Activated CD8-positive, alpha-beta memory T cell treated with anti-CD3 and anti-CD28 coated beads for 24 hours (primary cell): Measurements from ENCODE around the gene ARMCX5.

ENCODE experiments used
- DNase-seq: peaks from one replicate; pipeline ENCODE4 v3.0.0-alpha.2; 2020

ARMCX5 gene

DNA sequence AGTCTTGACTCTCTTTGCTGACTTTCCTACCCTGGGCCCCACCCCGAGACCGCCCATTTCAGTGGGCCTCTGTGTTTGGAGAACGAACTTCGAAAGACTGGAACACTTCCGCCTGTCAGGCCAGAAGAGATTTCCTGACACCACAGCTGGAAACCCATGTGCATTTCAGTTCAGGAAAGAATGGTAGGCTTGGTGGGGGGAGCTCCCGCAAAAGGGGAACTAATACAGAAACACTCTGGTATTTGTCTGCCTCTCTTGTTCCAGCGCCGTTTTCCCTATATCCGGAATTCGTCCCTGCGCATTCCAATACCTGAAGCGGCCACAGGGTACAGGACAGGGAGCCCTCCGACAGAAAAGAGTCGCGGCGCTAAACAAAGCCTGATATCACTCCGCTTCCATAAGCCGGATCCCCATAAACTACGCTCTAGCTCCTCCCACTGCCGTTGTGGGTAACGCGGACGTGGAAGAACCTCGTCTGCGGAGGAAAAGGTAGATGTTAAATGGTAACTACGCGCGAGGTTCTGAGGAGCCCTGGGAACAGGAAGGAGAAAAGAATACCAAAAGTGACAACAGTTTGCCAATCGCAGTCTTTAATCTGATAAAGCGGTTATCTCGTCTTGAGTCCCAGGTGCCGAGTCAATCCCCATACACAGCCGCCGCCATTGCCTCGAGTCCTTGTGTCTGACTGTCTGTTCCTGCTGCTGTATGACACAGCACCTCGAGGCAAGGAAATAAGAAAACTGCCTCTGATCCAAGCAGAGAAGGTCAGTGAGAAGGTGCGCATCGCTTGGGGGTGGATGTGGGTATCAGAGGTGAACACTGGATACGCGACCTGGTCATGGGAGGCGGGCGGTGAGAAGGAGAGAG, at the start of gene ARMCX5:
TSS of gene ARMCX5 (plus strand) at position 432 of the 867 bp plus-strand sequence. CDS start 2,627 bp downstream, outside the sequence.
- peak; percentile 78 for DNase-seq

DNA sequence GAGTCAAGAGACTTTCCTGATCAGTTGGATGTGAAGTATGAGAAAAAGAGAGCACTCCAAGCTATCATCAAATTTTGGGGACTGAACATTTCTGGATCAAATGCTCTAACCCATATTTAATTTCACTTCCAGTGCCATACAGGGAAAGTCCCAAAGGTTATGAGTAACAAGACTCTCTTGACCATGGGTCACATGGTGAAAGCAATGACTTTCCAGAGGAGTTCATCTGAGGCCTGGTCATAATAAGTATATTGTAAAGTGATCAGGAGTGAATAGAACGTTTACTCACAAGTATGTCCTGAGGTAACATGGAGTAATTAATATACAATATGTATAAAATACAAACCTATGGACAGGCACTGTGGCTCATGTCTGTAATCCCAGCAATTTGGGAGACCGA, 40.7 kb upstream of the ARMCX5 start:
- DNase-seq, result no peak

DNA sequence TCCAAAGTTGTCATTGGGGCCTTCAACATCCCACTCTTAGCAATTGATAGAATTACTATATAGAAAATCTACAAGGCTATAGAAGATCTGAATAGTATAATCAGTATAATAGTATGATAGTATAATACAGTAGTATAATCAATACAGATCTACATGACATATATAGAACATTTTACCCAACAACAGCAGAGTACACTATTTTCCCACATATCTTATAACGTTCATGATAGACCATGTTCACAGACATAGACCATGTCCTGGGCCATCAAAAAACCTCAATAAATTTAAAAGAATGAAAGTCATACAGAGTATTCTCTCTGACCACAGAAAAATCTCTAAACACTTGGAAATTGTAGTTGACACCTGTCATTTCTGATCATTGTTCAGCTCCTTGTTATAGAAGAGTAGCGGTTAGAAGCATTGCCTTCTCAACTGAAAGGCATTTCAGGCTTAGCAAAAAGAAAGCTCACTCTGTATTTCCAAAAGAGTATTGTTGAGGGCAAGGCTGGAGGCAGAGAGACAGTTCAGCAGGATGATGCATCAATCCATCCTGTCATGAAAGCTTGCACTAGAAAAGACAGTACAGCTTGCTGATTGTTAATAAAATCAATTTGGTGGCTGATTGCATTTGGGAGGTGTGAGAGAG, 38.8 kb upstream of the ARMCX5 start:
- no peak for DNase-seq

DNA sequence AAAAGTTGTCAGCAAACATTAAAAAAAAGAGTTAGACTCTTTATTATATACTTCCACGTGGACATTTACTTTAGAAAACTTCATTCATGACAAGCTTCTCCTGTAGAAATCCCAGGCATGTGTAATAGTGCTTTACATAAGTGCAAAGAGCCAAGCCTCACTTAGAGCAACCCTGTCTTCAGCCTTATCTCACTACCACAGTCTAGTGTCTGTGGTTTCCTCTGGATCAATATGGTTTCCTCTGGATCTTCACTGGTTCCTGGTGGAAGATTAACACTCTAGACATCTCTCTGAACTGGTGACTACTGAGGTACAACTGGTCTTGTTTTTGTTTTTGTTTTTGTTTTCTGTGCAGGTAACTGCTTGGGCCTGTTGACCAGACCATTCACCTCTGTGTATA, 18.4 kb upstream of the ARMCX5 start:
- no peak for DNase-seq

DNA sequence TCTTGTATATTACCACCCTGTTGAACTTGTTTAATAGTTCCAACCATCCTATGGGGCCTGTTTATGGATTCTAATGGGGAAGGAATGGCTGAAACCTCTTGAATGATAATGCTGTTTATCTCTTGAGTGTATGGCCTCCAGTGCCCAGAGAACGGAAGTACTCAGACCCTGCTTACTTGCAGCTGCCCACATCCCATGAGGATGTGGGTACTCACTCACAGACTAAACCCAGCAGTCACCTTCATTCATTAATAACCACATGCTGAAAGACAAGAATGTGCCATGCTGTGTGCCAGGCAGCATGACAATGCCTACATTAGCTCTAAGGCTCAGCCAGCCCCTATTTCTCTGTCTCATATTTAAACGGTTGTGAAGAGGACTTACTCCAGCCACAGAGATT, 5.9 kb upstream of the ARMCX5 start:
- DNase-seq, result no peak

DNA sequence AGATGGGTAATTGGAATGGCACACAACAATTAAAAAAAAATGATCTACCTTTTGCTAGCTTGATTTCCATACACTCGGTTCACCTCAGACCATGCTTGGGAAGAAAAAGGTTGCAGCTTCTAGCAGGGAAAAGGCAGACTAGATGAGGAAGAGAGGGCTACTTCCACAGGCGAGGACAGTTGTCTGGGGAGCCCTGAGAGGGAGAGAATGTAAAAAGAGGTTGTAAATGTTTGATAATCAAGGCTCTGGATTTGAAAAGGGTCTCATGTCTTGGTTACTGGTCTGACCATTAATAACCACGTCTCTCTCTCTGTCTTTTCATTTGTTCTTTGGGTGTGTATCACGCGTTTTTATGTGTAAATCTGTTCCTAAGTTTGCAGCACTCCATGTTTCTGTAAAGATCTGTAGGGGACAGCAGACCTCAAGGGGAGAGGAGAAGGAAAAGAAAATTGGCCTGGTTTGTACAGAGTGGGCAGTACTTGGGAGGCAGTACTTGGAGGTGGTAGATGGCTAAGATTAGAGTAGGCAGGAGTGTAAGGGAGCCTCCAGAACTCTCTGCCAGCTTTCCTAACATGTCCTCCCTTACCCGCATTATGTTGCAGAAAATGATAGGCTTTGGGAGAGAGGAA, 750 bp downstream of the ARMCX5 start:
- no peak for DNase-seq

DNA sequence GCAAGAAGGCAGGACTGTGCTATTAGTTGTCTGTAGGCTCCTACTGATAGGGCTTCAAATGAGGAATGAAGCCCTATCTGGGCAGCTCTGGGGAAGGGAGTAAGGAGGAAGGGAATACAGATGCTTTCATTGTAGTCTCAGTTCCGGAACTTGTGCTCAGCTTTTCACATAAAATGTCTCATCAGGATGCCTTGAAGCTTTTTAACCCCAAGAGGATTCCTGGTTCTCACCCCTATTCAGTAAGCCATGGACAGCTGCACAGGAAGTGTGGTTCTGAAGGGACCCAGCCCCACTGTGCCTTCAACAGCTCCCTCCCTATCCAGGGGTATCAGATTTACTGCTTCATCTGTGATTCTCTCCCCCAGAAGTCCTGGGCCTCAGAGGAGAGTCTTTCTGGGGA, 5.0 kb downstream of the ARMCX5 start:
- no peak for DNase-seq

DNA sequence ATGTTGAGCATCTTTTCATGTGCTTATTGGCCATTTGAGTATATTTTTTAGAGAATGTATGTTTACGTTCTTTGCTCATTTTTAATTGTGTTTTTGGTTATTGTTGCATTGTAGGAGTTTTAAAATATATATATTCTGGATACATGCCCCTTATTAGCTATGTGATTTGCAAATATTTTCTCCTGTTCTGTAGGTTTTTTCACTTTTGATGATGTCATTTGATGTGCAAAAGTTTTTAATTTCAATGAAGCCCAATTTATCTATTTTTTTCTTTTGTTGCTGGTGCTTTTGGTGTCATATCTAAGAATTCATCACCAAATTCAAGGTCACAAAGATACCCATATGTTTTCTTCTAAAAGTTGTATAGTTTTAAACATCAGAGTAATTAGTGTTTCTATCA, 6.8 kb downstream of the ARMCX5 start:
- no peak for DNase-seq

DNA sequence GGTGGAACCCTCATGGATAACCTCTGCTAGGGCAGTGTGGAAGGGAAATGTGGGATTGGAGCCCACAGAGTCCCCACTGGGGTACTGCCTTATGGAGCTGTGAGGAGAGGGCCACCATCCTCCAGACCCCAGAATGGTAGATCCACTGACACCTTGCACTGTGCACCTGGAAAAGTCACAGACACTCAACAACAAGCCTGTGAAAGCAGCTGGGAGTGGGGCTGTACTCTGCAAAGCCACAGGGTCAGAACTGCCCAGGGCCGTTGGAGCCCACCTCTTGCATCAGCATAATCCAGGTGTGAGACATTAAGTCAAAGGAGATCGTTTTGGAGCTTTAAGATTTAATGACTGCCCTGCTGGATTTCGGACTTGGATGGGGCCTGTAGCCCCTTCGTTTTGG, 11.6 kb downstream of the ARMCX5 start:
- no peak for DNase-seq

DNA sequence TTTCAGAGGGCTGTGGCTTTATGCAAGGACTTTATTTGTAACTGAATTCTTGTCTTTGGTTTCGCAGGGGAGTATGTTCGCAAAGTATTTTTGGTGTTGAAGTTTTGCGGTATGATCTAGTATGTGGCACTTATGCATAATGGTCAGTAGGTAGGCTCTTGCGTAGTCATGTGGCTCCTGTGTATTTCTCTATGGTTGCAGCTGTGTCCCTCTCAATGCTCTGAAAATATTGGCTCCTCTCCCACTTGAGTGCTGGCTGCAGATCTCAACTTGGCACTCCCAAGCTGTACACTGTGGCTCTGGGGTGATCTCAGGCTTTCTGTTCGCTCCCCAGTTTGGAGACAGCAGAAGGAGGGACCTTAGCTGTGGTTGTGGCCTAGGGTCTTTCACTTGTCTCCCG, 24.8 kb downstream of the ARMCX5 start:
- no peak for DNase-seq

DNA sequence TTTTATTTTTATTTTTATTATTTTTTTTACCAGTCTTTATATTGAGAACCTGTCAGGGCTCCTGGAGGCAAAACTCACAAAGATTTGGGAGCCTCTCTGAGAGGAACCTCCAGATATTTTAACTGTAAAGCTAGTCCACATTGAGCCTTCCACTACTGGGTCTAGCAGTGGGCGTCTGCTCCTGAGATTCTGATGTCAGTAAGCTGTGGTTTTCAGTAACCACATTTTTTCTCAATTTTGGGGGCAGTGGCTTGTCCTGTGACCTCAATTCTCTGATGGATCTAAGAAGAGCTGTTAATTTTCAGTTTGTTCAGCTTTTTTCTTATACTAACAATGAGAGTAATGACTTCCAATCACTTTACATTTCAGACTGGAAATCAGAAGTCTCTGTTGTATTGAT, 28.3 kb downstream of the ARMCX5 start:
- DNase-seq, result no peak

DNA sequence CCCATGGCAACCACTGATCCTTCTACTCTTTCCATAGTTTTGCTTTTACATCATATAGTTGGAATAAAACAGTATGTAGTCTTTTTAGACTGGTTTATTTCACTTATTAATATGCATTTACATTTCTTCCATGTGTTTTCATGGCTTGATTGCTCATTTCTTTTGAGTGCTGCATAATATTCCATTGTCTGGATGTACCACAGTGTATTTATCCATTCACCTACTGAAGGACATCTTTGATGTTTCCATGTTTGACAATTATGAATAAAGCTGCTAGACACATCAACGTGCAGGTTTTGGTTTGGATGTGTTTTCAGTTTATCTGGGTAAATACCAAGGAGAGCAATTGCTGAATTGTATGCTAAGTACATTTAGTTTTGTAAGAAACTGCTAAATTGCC, 38.2 kb downstream of the ARMCX5 start:
- no peak for DNase-seq

DNA sequence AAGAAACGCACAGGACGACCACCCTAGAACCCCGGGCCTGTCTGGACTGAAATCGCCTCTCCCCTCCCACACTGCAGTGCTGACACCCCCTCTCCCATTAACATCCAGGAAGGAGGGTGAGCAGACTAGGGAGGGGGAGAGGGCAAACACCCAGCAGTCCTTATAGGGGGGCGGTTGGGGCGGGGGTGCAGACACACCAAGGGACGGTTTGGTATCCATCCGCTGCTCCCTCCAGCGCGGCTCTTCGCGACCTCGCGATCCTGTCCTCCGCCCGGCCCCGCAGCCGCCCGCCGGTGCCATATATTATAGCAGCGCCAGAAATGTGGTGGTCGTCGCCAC, 51.6 kb downstream of the ARMCX5 start:
- no peak for DNase-seq

DNA sequence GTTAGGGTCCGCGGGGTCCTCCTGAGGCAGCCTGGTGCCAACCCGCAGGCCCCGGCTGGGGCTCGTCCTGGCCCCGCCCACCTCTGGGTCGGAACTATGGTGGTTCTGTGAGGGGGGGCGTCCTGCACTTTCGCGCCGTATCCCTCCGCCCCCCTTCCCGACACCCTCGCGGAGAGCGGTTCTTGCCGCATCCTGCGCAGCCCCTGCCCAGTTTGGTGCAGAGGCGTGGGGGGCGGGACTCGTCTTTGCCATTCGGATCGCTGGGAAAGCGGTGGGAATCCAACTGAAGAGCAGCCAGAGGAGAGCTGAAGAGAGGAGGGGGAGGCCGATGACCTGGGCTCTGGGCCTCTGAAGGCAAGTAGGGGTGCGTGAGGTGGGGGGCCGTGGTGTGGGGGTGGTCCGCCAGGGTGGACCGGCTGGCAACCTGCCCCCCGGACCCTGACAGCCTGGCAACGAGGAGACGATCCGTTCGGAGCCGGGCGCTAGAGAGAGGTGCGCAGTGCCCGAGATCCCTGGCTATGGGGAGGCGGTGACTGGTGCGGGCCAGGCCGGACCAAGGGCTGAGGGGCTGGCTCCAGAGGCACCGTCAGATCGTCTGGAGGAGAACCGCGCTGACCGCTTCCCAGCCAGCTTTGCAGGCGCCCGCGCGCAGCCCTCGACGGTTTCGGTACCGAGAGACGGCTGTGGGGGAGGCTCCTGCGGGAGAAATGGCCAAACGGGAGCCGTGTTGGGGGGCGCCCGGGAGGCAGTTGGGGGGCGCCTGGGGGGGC, 52.1 kb downstream of the ARMCX5 start, which contains the start of gene GPRASP1:
TSS of gene GPRASP1 (plus strand) at position 242 of the 770 bp plus-strand sequence. CDS start 2,431 bp downstream, outside the sequence.
- DNase-seq, result peak; percentile 76

DNA sequence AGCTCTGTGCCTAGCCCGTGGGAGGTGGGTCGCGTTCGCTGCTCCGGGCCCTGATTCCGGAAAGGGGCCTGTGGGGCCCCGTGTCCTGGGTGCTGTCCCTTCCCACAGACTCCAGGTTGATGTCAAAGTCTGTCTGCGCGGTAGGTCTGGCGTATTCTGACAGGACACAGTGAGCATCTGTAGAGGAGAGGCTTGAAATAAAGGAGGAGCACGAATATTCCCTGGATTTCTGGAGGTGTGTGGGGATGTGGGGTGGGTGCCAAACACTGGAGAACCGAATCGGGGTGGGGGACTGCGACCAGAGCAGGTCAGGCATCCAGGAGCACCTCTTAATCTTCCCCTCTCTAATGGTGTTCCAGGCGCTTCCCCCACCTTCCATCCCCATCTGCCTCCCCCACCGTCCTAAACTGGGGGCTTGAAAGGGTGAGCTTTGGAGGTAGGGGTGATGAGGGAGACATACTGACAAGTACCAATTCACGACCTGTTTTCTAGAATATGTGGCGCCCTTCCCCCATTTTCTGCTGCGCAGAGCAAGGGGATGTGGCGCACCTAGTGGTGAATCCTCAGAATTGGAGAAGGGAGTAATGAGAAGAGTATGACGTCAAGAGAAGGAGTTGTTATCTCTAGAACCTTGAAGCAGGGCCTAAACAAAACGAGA, 52.8 kb downstream of the ARMCX5 start:
- DNase-seq, result peak; percentile 69
